T-cell (primary cell): ENCODE data around the gene ST7. TPM values are rescaled to one million over a fixed set of nuclear protein-coding genes. Genes with fewer than 3 reads are reported as not detected.
"Not testable (repeated sequence)": the region's sequence is repeated elsewhere in the genome, so short reads cannot be mapped to it uniquely, and the experiment has no call there.

Experiments used
- ATAC-seq, 4 experiments: fragments of 200-7000 bp in 3 of 4; fragments of 150-1000 bp in 1 of 4; cut with Tn5 transposase; replicated peaks in 1 of 4; 1 replicate in 3 of 4; 2 replicates in 1 of 4; pipeline ENCODE4 v1.10.0; 2021; ENCODE audit warnings: moderate library complexity in 3 of 4, mild to moderate bottlenecking in 2 of 4, moderate number of reproducible peaks in 1 of 4
- CTCF ChIA-PET, 2 donors: fragments of 300-600 bp; sonication (Branson Sonifier 250); formaldehyde crosslinking; loops; one replicate each; lab custom pipeline; 2022; ENCODE audit warnings: antibody characterized with exemption in 2 of 2; lab: Charles Lee
- POLR2A ChIA-PET, 2 donors: fragments of 300-600 bp; sonication (Branson Sonifier 250); formaldehyde crosslinking; loops; one replicate each; lab custom pipeline; 2022; ENCODE audit warnings: antibody characterized with exemption in 2 of 2; lab: Charles Lee
- DNase-seq, 35 experiments: peaks; one replicate each; pipeline versions ENCODE4 v3.0.0 to v3.0.0-alpha.2; 2013 to 2023
- H3K27ac ChIP-seq: one replicate; pipeline ENCODE4 v1.5.1; 2013; ENCODE audit warnings: low read length
- H3K27me3 ChIP-seq, 2 experiments: replicated peaks in 1 of 2; 1 replicate in 1 of 2; 2 replicates in 1 of 2; pipeline versions ENCODE4 v1.6.1 to v1.7.0; 2013; ENCODE audit warnings: low read length in 1 of 2, mixed read lengths in 1 of 2; ENCODE audit not compliant: control insufficient read depth in 2 of 2, insufficient read depth in 2 of 2; ENCODE audit errors: extremely low read depth in 1 of 2
- H3K36me3 ChIP-seq, 2 donors: 1 replicate in 1 of 2; 2 replicates in 1 of 2; pipeline versions ENCODE4 v1.6.1 to v1.7.0; 2013; ENCODE audit warnings: low read length in 1 of 2; ENCODE audit not compliant: control insufficient read depth in 2 of 2, insufficient read depth in 1 of 2; ENCODE audit errors: extremely low read depth in 1 of 2
- H3K4me1 ChIP-seq, 2 experiments: 1 replicate in 1 of 2; 2 replicates in 1 of 2; pipeline versions ENCODE4 v1.6.1 to v1.7.0; 2013; ENCODE audit warnings: low read length in 2 of 2, mixed read lengths in 1 of 2; ENCODE audit not compliant: insufficient read depth in 2 of 2, control insufficient read depth in 1 of 2; ENCODE audit errors: extremely low read depth in 1 of 2
- H3K4me3 ChIP-seq, 2 donors: 1 replicate in 1 of 2; 2 replicates in 1 of 2; pipeline versions ENCODE4 v1.5.1 to v1.7.0; 2013; ENCODE audit warnings: mild to moderate bottlenecking in 2 of 2, low read length in 1 of 2, moderate library complexity in 1 of 2; ENCODE audit not compliant: control insufficient read depth in 1 of 2; ENCODE audit errors: extremely low read depth in 1 of 2
- H3K9me3 ChIP-seq: 2 replicates; pipeline ENCODE4 v1.7.0; 2013
- H3K27ac Mint-ChIP-seq, 2 donors: one replicate each; pipeline ENCODE4 v1.8.0; 2020 to 2021; ENCODE audit warnings: mild to moderate bottlenecking in 2 of 2, mixed read lengths in 2 of 2
- H3K27me3 Mint-ChIP-seq, 2 donors: one replicate each; pipeline ENCODE4 v1.8.0; 2021 to 2022; ENCODE audit warnings: mixed read lengths in 2 of 2
- H3K36me3 Mint-ChIP-seq: one replicate; pipeline ENCODE4 v1.8.0; 2021; ENCODE audit warnings: mixed read lengths
- H3K4me1 Mint-ChIP-seq, 3 donors: one replicate each; pipeline ENCODE4 v1.8.0; 2020 to 2022; ENCODE audit warnings: mixed read lengths in 3 of 3, mild to moderate bottlenecking in 1 of 3
- H3K4me3 Mint-ChIP-seq, 3 donors: one replicate each; pipeline ENCODE4 v1.8.0; 2020 to 2022; ENCODE audit warnings: mild to moderate bottlenecking in 3 of 3, mixed read lengths in 3 of 3, moderate library complexity in 3 of 3
- H3K9me3 Mint-ChIP-seq, 3 donors: one replicate each; pipeline ENCODE4 v1.8.0; 2020 to 2022; ENCODE audit warnings: mixed read lengths in 3 of 3
- WGBS: methylation state at CpG from one replicate; pipeline ENCODE4 v1.1.5; 2013; ENCODE audit warnings: missing lambda C conversion rate; ENCODE audit not compliant: insufficient coverage; 5-methylcytosine and 5-hydroxymethylcytosine counted together
- total RNA-seq, 35 experiments: library from RNA in 6 of 35; stranded (reverse) in 6 of 35; fragments of 120-200 nt in 1 of 35; gene quantifications; one replicate each; pipeline versions ENCODE4 v1.2.1 to v1.2.4 and lab custom pipeline; 2013 to 2026

Gene ST7
- total RNA-seq, 5 donors from 2014 or later (not counting 1 experiment from before 2014, with no cell fraction given) = 3.3 to 6.1 (median 4.4) TPM

GRCh38 chr7:117120321-117120720, 167.0 kb downstream of the ST7 start:
- ATAC-seq = not testable (repeated sequence)
- WGBS = 83% methylated on average over 1 of the region's 1 CpG

GRCh38 chr7:117122036-117122435, 168.7 kb downstream of the ST7 start:
- H3K36me3 Mint-ChIP-seq, H3K4me1 Mint-ChIP-seq, H3K36me3 ChIP-seq, H3K4me1 ChIP-seq, DNase-seq, H3K27ac Mint-ChIP-seq, H3K9me3 ChIP-seq, H3K4me3 Mint-ChIP-seq, H3K9me3 Mint-ChIP-seq, H3K27ac ChIP-seq, H3K27me3 ChIP-seq, H3K4me3 ChIP-seq, POLR2A ChIA-PET, H3K27me3 Mint-ChIP-seq, ATAC-seq: not testable (repeated sequence)
- CTCF ChIA-PET = interaction anchor here (1.1 to 11.4 kb wide), 7 partner anchors 9 to 191 kb away, joined by 3 to 108 read pairs (median 10); no protein-coding TSS in a partner anchor
- 100% methylated on average over 1 of the region's 1 CpG for WGBS

More at GRCh38 chr7:117120321-117120720, 167.0 kb downstream of the ST7 start:
- ChIA-PET CTCF (interaction anchor here (0.8 to 11.4 kb wide), 9 partner anchors 10 to 187 kb away, joined by 3 to 108 read pairs (median 5); no protein-coding TSS in a partner anchor), POLR2A (interaction anchor here in 1 of 2 donors (0.6 kb wide), 1 partner anchor 9 kb away, joined by 4 read pairs; no protein-coding TSS in a partner anchor)
- H3K36me3 ChIP-seq, H3K36me3 Mint-ChIP-seq, H3K4me3 ChIP-seq, DNase-seq, H3K4me1 ChIP-seq, H3K9me3 ChIP-seq, H3K9me3 Mint-ChIP-seq, H3K27me3 ChIP-seq, H3K27ac ChIP-seq, H3K4me1 Mint-ChIP-seq, H3K27me3 Mint-ChIP-seq, H3K4me3 Mint-ChIP-seq, H3K27ac Mint-ChIP-seq: not testable (repeated sequence)

GRCh38 chr7:117122536-117122935, 169.2 kb downstream of the ST7 start:
- H3K27me3 ChIP-seq = no peaks in the 10 kb centered on the region
- CTCF ChIA-PET = interaction anchor here (0.6 to 11.4 kb wide), 9 partner anchors 9 to 191 kb away, joined by 3 to 108 read pairs (median 5); no protein-coding TSS in a partner anchor

DNA sequence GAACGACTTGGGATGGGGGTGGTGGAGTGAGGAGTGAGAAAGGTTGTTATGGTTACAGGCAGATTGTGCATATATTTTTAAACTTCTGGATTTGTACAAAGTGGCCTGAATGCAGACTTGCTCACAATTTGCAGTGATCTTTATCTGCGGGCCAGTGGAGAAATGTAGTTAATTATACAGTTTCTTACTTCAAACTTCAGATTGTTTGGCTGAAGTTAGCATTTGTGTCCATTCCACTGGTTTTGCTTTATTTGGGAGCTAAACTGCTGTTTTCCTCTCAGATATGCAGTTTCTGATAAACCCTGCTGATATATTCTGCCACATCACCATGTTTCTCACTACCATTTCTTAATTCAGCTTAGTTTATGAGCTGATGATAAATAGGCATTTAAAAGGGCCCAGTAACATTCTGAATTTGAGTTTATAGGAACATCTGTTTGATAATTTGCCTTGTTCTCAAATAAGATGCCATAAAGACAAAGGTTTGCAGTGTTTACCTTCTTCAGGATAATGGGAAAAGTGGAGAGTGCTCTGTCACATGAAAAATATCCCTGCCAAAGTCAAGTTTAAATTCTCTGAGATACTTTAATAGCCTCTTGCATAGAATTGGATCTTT, 170.1 kb downstream of the ST7 start:
- Mint-ChIP-seq H3K27me3 (no peaks in the 10 kb centered on the region), H3K36me3 (no peaks in the 10 kb centered on the region), H3K27ac (no peak overlapping the region), H3K4me1 (peaks cover 0 to 2% (median 0%) of the 10 kb centered on the region in 3 donors), H3K9me3 (no peaks in the 10 kb centered on the region), H3K4me3 (no peak overlapping the region)
- POLR2A ChIA-PET = interaction anchor here in 1 of 2 donors (0.6 kb wide), 1 partner anchor 527 kb away, joined by 3 read pairs; no protein-coding TSS in a partner anchor
- Histone ChIP-seq H3K27ac (no peak overlapping the region), H3K36me3 (no peaks in the 10 kb centered on the region), H3K27me3 (no peaks in the 10 kb centered on the region), H3K4me3 (no peak overlapping the region), H3K9me3 (no peaks in the 10 kb centered on the region), H3K4me1 (peaks cover 0 to 2% of the 10 kb centered on the region in 2 experiments)
- 80% methylated on average over 1 of the region's 2 CpGs for WGBS
- ATAC-seq (no peak), DNase-seq (no peak)
- CTCF ChIA-PET = interaction anchor here (0.6 to 11.4 kb wide), 9 partner anchors 13 to 193 kb away, joined by 3 to 108 read pairs (median 5); no protein-coding TSS in a partner anchor

More at GRCh38 chr7:117122536-117122935, 169.2 kb downstream of the ST7 start:
- Mint-ChIP-seq H3K4me3 (no peak overlapping the region), H3K36me3 (no peaks in the 10 kb centered on the region), H3K4me1 (peaks cover 0 to 2% (median 0%) of the 10 kb centered on the region in 3 donors), H3K27me3 (no peaks in the 10 kb centered on the region), H3K27ac (no peak overlapping the region), H3K9me3 (no peaks in the 10 kb centered on the region)
- peaks cover 0 to 2% of the 10 kb centered on the region in 2 experiments for H3K4me1 ChIP-seq
- H3K9me3 ChIP-seq = no peaks in the 10 kb centered on the region
- ATAC-seq = no peak
- H3K36me3 ChIP-seq = no peaks in the 10 kb centered on the region
- no peak for DNase-seq
- H3K27ac ChIP-seq = no peak overlapping the region
- POLR2A ChIA-PET = no interaction called here
- H3K4me3 ChIP-seq = no peak overlapping the region

DNA sequence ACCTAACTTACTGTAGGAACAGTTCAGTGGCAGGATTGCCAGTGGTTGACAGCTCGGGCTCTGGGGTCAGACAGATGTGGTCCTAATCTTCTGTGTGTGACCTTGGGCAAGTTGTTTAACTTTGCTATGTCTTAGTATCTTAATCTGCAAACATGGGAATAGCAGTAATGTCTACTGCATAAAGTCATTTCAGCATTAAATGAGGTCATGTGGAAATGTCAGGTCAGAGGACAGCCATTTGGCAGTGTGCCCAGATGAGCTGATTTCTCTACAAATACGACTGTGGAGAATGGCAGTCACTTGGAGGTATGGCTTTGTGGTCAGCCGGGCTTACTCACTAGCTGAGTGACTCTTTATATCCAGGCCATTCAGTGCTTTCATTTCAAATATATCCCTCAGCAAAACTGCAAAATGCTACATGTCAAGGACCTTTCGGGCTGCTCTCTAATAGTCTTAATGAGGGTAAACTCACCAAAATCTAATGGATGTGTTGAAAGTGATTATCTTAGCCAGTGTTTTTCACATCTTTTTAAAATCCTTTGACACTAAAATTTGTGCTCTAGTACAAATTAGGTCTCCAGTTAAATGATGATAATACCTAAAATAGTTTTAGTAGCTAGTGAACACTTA, 171.4 kb downstream of the ST7 start:
- Mint-ChIP-seq H3K4me1 (peaks cover 0 to 2% (median 0%) of the 10 kb centered on the region in 3 donors), H3K9me3 (no peaks in the 10 kb centered on the region), H3K27me3 (no peaks in the 10 kb centered on the region), H3K36me3 (no peaks in the 10 kb centered on the region), H3K4me3 (no peak overlapping the region), H3K27ac (no peak overlapping the region)
- Histone ChIP-seq H3K27ac (no peak overlapping the region), H3K4me3 (no peak overlapping the region), H3K9me3 (no peaks in the 10 kb centered on the region), H3K36me3 (no peaks in the 10 kb centered on the region), H3K27me3 (no peaks in the 10 kb centered on the region), H3K4me1 (no peaks in the 10 kb centered on the region)
- ChIA-PET POLR2A (no interaction called here), CTCF (interaction anchor here (0.7 to 11.4 kb wide), 16 partner anchors 9 to 204 kb away, joined by 3 to 108 read pairs (median 4); no protein-coding TSS in a partner anchor)
- no CpG with 5 or more reads among the region's 4 CpGs for WGBS
- peak in 15 of 35 experiments; percentile 1 to 30 (median 6) for DNase-seq
- ATAC-seq = no peak

DNA sequence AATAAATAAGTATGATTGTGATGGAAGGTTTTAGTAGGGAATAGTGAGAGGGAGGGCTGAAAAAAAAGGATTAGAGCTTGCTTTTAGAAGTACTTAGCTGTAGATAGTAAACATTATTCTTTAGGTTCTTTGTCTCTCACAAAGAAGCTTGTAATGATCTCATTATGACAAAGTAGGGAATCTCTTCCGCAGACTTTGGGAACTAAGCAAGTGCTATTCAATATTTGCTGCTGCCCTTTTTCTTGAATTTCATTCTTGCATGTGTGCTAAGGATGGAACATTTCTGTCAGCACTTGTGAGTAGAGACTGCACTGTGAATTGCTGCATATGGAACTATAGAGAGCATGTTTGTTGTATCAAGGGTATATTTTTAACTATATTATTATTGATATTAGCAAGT, 173.4 kb downstream of the ST7 start:
- DNase-seq (no peak), ATAC-seq (no peak)
- H3K9me3 ChIP-seq = no peaks in the 10 kb centered on the region
- ChIA-PET CTCF (interaction anchor here (0.9 to 11.4 kb wide), 17 partner anchors 8 to 890 kb away, joined by 3 to 108 read pairs (median 8); no protein-coding TSS in a partner anchor), POLR2A (interaction anchor here in 1 of 2 donors (0.5 kb wide), 1 partner anchor 204 kb away, joined by 3 read pairs; no protein-coding TSS in a partner anchor)
- Mint-ChIP-seq H3K27ac (no peak overlapping the region), H3K9me3 (no peaks in the 10 kb centered on the region), H3K4me1 (peaks cover 0 to 2% (median 0%) of the 10 kb centered on the region in 3 donors), H3K27me3 (no peaks in the 10 kb centered on the region), H3K4me3 (no peak overlapping the region), H3K36me3 (peaks cover 3% of the 10 kb centered on the region)
- no peaks in the 10 kb centered on the region for H3K27me3 ChIP-seq
- no peaks in the 10 kb centered on the region for H3K36me3 ChIP-seq
- H3K4me3 ChIP-seq = no peak overlapping the region
- H3K4me1 ChIP-seq = no peaks in the 10 kb centered on the region
- 100% methylated on average over 1 of the region's 1 CpG for WGBS
- H3K27ac ChIP-seq = no peak overlapping the region
